Fibroblast of lung (primary cell): Measurements from ENCODE around the gene ST6GALNAC1. TPM values are rescaled to one million over a fixed set of nuclear protein-coding genes. Genes with fewer than 3 reads are reported as not detected.
A peak's percentile ranks its signal among the peaks of the same experiment; 100 is the strongest.

Experiments used
- DNase-seq, 2 donors: peaks; one replicate each; pipeline versions ENCODE4 v3.0.0 to v3.0.0-alpha.2; 2010; ENCODE audit warnings: low read depth in 2 of 2
- H2AFZ ChIP-seq: 2 replicates; pipeline ENCODE4 v1.5.1; 2012; ENCODE audit warnings: low read length, control low read depth, inconsistent platforms
- H3K27ac ChIP-seq: 2 replicates; pipeline ENCODE4 v1.5.1; 2011; ENCODE audit warnings: low read length, control low read depth; ENCODE audit not compliant: insufficient read depth
- H3K27me3 ChIP-seq: 2 replicates; pipeline ENCODE4 v1.5.1; 2011; ENCODE audit warnings: mild to moderate bottlenecking, low read length; ENCODE audit not compliant: control insufficient read depth, insufficient read depth
- H3K36me3 ChIP-seq: 2 replicates; pipeline ENCODE4 v1.5.1; 2011; ENCODE audit warnings: low read length; ENCODE audit not compliant: control insufficient read depth, insufficient read depth
- H3K4me1 ChIP-seq: 2 replicates; pipeline ENCODE4 v1.5.1; 2011; ENCODE audit warnings: low read length; ENCODE audit not compliant: control insufficient read depth, insufficient read depth; ENCODE audit errors: extremely low read depth
- H3K4me2 ChIP-seq: 2 replicates; pipeline ENCODE4 v1.5.1; 2011; ENCODE audit warnings: low read length, control low read depth; ENCODE audit not compliant: insufficient read depth; ENCODE audit errors: extremely low read depth
- H3K4me3 ChIP-seq, 4 experiments: fragments of 200-600 bp in 1 of 4; sonication (generic) in 1 of 4; replicated peaks in 1 of 4; 2 replicates each; pipeline ENCODE4 v1.5.1; 2011 to 2016; ENCODE audit warnings: low read length in 4 of 4, low read depth in 3 of 4, mild to moderate bottlenecking in 3 of 4, control low read depth in 2 of 4, inconsistent platforms in 1 of 4, mixed read lengths in 1 of 4; ENCODE audit not compliant: insufficient read depth in 1 of 4; ENCODE audit errors: control extremely low read depth in 1 of 4
- H3K79me2 ChIP-seq: 2 replicates; pipeline ENCODE4 v1.5.1; 2012; ENCODE audit warnings: mild to moderate bottlenecking, low read length, inconsistent platforms; ENCODE audit not compliant: control insufficient read depth, insufficient read depth
- H3K9ac ChIP-seq: 2 replicates; pipeline ENCODE4 v1.5.1; 2011; ENCODE audit warnings: mild to moderate bottlenecking, low read length, control low read depth; ENCODE audit not compliant: insufficient read depth
- H3K9me3 ChIP-seq: 2 replicates; pipeline ENCODE4 v1.5.1; 2012; ENCODE audit warnings: low read depth, low read length; ENCODE audit not compliant: control insufficient read depth, insufficient read depth
- H4K20me1 ChIP-seq: 2 replicates; pipeline ENCODE4 v1.5.1; 2011; ENCODE audit warnings: low read length; ENCODE audit not compliant: control insufficient read depth, insufficient read depth; ENCODE audit errors: extremely low read depth
- EZH2 ChIP-seq: IDR thresholded peaks from 2 replicates; pipeline ENCODE4 v1.5.1; 2012; ENCODE audit warnings: low read length, control low read depth, mild to moderate bottlenecking; ENCODE audit errors: missing control alignments
- polyA plus RNA-seq, 2 donors: library from polyadenylated mRNA; depleted of rRNA in 1 of 2; stranded (reverse) in 1 of 2; unstranded in 1 of 2; fragments of >200 nt; gene quantifications; 2 replicates each; pipeline ENCODE4 v1.2.1, GENCODE V29; 2011 to 2012; ENCODE audit warnings: missing spikeins in 1 of 2
- total RNA-seq: library from RNA; depleted of rRNA; stranded (reverse); fragments of >200 nt; gene quantifications from 2 replicates; pipeline ENCODE4 v1.2.1, GENCODE V29; 2014
- TF ChIP-seq, protein P1 (sequence below), 2 donors: IDR thresholded peaks in 1 of 2; conservative IDR thresholded peaks in 1 of 2; 1 replicate in 1 of 2; 2 replicates in 1 of 2; pipeline ENCODE4 v1.5.1; 2011 to 2012; ENCODE audit warnings: low read length in 2 of 2, control low read depth in 1 of 2, inconsistent platforms in 1 of 2, low read depth in 1 of 2, mild to moderate bottlenecking in 1 of 2

ST6GALNAC1 gene
- total and polyA plus RNA-seq, 2 donors (not counting 1 experiment from before 2014, with no cell fraction given): not detected

DNA sequence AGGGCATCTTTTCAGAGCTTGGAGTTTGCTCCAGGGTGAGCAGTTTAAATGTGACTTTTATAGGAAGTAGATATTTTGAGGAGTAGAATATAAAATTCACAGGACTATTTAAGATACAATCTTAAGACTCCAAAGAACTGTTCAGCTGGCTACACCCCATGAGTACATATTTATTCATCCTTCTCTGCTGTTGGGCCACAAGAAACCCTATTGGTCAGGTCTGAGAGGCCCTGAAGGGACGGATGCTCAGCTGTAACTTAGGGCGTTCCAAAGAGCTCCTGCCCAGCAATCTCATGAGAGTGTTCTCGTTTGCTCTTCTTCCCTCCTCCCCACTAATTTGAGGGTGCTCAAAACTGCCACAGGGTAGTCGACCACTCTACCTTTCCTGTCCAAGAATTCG lies 65.2 kb downstream of the ST6GALNAC1 start:
- Histone ChIP-seq H3K4me1 (no peaks in the 10 kb centered on the region), H4K20me1 (no peaks in the 10 kb centered on the region), H3K27me3 (no peaks in the 10 kb centered on the region), H2AFZ (no peak overlapping the region), H3K79me2 (no peaks in the 10 kb centered on the region), H3K9ac (no peak overlapping the region), H3K36me3 (no peaks in the 10 kb centered on the region), H3K27ac (no peak overlapping the region), H3K4me3 (no peak overlapping the region), H3K4me2 (no peak overlapping the region), H3K9me3 (no peaks in the 10 kb centered on the region)
- TF ChIP-seq, protein P1, sequence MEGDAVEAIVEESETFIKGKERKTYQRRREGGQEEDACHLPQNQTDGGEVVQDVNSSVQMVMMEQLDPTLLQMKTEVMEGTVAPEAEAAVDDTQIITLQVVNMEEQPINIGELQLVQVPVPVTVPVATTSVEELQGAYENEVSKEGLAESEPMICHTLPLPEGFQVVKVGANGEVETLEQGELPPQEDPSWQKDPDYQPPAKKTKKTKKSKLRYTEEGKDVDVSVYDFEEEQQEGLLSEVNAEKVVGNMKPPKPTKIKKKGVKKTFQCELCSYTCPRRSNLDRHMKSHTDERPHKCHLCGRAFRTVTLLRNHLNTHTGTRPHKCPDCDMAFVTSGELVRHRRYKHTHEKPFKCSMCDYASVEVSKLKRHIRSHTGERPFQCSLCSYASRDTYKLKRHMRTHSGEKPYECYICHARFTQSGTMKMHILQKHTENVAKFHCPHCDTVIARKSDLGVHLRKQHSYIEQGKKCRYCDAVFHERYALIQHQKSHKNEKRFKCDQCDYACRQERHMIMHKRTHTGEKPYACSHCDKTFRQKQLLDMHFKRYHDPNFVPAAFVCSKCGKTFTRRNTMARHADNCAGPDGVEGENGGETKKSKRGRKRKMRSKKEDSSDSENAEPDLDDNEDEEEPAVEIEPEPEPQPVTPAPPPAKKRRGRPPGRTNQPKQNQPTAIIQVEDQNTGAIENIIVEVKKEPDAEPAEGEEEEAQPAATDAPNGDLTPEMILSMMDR (conservative IDR thresholded peaks at IDR 0.05 in 1 of 2, IDR thresholded peaks at IDR 0.05 in 1 of 2; ENCODE audit: low read depth in 1 of 2, low read length in 2 of 2): no peak
- no peak for TF ChIP-seq EZH2
- peak in 1 of 2 donors; percentile 37 for DNase-seq

DNA sequence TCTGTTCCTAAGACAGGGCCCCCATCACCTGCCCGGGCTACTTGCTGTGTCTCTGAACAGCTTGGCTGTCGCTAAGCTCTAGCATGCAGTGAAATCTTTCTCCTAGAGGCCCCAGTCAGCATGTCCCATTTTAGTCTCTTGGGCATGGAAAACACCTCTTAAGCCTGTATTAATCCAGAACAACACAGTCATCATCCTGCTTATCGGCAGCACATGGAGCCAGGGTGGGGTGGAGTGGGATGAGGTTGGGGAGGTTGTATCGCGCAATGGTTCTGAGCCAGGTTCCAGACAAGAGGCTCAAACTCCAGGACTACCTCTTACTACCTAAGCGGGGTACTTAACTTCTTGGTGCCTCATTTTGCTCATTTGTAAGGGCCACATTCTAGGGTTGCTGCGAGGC lies 65.7 kb downstream of the ST6GALNAC1 start:
- Histone ChIP-seq H3K9me3 (no peaks in the 10 kb centered on the region), H3K9ac (no peak overlapping the region), H2AFZ (no peak overlapping the region), H3K27ac (no peak overlapping the region), H3K4me1 (no peaks in the 10 kb centered on the region), H3K4me2 (no peak overlapping the region), H3K27me3 (no peaks in the 10 kb centered on the region), H3K4me3 (no peak overlapping the region), H4K20me1 (no peaks in the 10 kb centered on the region), H3K36me3 (no peaks in the 10 kb centered on the region), H3K79me2 (no peaks in the 10 kb centered on the region)
- no peak for DNase-seq
- TF ChIP-seq, protein P1 (conservative IDR thresholded peaks at IDR 0.05 in 1 of 2, IDR thresholded peaks at IDR 0.05 in 1 of 2; ENCODE audit: low read depth in 1 of 2, low read length in 2 of 2): no peak
- no peak for TF ChIP-seq EZH2

DNA sequence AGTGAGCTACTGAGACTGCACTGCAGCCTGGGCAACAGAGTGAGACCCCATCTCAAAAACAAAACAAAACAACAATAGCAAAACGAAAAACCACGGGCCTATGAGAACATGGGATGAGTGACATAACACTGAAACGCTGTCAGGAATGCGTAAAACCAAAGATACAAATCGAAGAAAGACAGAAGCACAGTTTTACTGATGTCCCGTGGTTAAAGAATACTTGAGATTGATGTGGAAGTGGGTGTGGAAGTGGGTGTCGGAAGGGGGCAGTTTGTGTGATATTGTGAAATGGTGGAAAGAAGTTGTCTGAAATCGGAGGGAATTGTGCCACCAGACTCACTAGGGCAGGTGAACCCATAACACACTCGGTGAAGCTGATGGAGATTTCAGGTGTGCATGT lies 67.4 kb downstream of the ST6GALNAC1 start:
- H3K4me3 ChIP-seq: no peak overlapping the region
- no peak overlapping the region for H3K9ac ChIP-seq
- no peaks in the 10 kb centered on the region for H3K27me3 ChIP-seq
- no peak for DNase-seq
- H2AFZ ChIP-seq: no peak overlapping the region
- no peaks in the 10 kb centered on the region for H3K36me3 ChIP-seq
- H3K4me2 ChIP-seq: no peak overlapping the region
- H3K9me3 ChIP-seq: no peaks in the 10 kb centered on the region
- TF ChIP-seq EZH2: no peak
- TF ChIP-seq, protein P1 (conservative IDR thresholded peaks at IDR 0.05 in 1 of 2, IDR thresholded peaks at IDR 0.05 in 1 of 2; ENCODE audit: low read depth in 1 of 2, low read length in 2 of 2): no peak
- H3K27ac ChIP-seq: no peak overlapping the region
- H4K20me1 ChIP-seq: no peaks in the 10 kb centered on the region
- no peaks in the 10 kb centered on the region for H3K79me2 ChIP-seq
- no peaks in the 10 kb centered on the region for H3K4me1 ChIP-seq
